ENCODE measurements around the gene SSR2.
A peak's percentile ranks its signal among the peaks of the same experiment; 100 is the strongest.
"Not testable (repeated sequence)": the region's sequence is repeated elsewhere in the genome, so short reads cannot be mapped to it uniquely, and the experiment has no call there.

Gene SSR2

DNA sequence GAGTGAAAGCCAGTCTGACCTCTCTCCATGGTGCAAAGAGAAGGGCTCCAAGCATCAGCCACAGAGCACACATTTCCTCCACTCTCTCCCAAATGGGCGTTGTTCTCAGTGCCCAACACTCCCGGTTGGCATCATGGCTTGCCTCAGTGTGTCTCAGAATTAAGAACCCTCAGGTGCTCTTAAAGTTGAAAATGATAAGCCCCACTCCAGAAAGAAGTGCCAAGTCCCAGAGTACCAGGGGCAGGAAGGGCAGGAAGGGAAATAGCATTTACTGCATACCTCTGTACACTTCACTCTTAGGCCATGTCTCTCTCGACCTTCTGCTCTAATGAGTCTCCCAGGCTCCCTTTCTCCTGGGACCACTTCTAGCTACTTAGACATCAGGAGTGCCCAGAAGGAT lies 27.2 kb downstream of the SSR2 start:
- DNase-seq (ENCODE audit: low spot score), result no peak

- no peak for DNase-seq (ENCODE audit: low spot score)
Measured at GRCh38 chr1:155990005-155990739, 30.6 kb downstream of the SSR2 start.

DNA sequence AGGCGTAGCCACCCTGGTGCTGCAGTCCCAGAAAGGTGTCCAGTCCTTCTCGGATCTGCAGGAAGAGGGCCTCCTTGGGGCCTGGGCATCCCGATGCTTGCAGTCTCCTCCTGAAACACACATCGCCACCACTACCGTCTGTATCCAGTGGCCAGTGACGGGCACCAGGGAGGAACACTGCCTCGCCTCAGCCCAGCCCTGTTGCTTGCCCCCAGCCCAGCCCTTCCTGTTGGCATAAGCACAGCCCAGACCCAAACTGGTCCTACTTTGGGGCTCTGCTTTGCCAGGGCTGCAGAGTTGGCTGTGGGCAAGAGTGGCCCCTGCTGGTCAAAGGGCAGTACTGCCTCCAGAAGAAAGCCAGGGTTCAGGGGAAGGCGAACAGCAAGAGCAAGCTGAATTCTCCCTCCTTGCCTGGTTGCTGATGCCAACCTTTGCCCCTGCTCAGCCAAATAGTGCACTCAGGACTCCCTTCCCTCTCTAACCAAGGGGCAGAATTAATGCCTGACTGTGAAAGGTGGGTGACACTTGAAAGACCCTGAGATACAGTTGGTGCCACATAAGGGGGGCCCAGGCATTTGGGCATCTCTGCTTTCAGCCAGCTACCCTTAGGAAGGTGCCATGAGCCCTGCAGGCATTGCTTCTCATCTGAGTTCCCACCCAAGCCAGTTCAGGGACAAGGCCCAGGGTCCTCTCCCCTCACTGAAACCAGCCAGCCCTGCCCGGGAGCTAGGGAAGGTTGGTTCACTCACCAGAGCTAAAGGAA lies 31.3 kb downstream of the SSR2 start:
- DNase-seq (ENCODE audit: low spot score), result peak; percentile 78

- not testable (repeated sequence) for DNase-seq (ENCODE audit: low spot score)
Measured at GRCh38 chr1:155984903-155985645, 35.7 kb downstream of the SSR2 start.

GRCh38 chr1:155984341-155984740 lies 36.4 kb downstream of the SSR2 start:
- DNase-seq (ENCODE audit: low spot score), result peak; percentile 79

GRCh38 chr1:155983191-155984024 lies 37.3 kb downstream of the SSR2 start:
- no peak for DNase-seq (ENCODE audit: low spot score)

- no peak for DNase-seq (ENCODE audit: low spot score)
Measured at GRCh38 chr1:155982106-155982505, 38.6 kb downstream of the SSR2 start.

- no peak for DNase-seq (ENCODE audit: low spot score)
Measured at GRCh38 chr1:155981266-155982088, 39.3 kb downstream of the SSR2 start.

DNA sequence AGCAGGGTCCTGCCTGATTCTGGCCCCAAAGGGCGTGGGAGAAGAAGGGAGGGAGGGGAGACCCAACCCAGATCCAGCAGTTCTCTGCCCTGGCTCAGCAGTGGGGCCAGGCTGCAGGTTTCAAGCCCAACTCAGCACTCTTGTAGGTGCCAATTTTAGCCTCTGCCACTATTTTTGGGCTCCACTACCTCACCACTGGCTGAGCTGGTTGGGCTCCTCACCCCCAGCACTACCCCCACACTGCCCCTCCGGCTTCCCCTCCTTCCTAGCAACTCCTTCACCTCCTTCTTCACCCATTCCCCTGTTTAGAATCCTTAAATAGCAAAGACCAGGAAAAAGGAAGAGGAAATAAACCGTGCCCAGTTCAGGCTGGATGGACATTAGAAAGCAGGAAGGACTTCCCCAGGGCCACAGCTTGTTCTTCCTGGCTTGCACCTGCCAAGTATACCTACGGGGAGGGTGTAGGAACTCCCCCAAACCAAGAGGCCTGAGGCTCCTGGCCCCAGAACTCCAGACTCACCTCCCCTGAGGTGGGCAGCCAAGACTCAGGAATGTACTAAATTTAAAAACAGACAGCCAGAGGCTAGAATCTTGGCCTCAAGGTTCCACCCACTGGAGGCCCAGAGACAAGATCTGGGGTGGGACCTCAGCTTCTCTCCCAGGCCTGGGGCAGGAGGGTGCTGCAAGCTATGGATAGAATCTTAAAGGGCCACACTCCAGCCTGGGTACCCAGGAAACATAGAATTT lies 41.0 kb downstream of the SSR2 start:
- no peak for DNase-seq (ENCODE audit: low spot score)

DNA sequence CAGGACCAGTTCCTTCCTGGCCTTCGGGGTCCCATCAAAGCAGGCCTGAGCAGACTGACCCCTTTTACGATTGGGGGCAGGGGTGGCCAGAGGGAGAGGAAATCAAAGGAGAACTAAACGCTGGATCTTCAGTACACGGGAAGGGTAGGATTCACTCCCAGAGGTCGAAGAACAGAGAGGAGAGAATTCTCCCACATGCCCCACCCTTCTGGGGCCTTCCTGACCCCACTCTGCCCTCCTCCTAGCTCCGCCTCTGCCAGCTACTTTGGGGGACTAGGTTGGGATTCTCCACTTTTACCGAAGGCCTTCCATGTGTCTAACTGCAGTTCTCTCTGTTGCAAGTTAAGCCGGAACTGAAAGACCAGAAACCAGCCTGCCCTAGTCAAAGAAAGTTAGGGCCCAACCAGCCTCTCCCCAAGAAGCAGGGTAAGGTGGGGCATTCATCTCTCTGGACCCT lies 41.8 kb downstream of the SSR2 start:
- DNase-seq (ENCODE audit: low spot score), result no peak

GRCh38 chr1:155978325-155978972 lies 42.3 kb downstream of the SSR2 start, which contains the start of gene ARHGEF2:
TSS of gene ARHGEF2 (minus strand) at chr1:155978547. CDS start at chr1:155978427, 120 bp downstream.
- DNase-seq (ENCODE audit: low spot score), result peak; percentile 89

DNA sequence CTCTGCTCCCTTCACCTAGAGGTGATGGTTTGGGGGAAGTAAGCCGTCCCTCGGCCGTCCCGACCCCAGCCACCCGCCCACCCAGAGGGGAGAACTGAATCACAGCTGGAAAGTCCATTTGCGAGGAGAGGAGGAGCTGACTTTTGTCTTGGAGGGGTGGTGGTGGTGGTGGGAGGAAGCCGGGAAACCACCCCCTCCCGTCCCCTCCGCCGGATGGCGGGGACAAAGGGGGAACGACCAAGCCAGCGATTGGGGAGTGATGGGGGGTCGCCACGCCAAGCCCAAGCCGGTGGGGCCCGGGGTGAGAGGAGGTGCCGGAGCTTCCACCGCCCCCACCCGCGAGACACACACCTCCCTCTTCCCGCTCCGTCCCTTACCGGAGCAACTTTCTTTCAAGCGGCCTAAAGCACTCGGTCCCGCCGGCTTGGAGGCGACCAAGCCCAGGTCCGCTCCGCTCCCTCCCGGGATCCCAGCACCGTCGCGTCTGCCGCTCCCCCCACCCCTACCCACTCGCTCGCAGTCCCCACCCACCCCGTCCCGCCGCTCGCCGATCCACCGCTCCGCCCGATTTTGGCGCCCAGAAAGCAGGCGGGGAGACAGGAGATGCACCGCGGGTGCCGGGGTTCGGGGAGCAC lies 42.9 kb downstream of the SSR2 start:
- DNase-seq (ENCODE audit: low spot score), result peak; percentile 69

DNA sequence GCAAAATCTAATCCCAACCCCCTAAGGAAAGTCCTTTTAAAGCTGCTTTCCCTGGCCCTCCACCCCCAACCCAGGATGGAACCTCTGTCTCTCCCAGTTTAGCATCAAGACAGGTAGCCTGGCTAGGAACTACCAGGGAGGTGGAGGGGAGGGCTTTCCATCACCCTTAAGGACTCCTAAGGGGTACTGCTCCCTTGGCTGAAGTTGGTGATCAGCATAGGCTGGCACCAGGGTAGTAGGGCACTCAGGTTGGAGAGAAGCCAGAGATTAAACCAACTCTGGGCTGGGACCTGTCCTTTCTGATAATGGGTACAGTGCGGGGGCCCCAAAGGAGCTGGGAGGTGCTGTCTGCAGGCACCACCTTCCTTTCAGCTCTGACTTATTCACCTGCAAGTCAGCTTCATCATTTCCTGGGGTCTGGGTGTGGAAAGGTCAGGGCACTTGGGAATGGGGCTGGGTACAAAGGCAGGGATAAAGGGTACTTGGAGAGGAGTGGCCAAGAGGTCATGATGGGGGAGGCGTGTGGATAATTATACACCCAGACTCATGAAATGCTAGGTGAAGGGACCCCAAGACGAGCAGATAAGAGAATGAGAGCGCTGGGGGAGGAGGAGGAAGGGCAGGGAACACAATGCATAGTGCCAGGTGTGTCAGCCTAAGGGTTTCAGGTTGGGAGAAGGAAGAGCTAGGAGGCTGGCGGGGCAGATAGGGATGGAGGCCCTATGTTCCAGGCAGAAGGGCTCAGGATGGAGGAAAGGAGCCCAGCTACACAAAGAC lies 43.6 kb downstream of the SSR2 start:
- DNase-seq (ENCODE audit: low spot score), result no peak

GRCh38 chr1:155976062-155976912 lies 44.5 kb downstream of the SSR2 start:
- peak; percentile 81 for DNase-seq (ENCODE audit: low spot score)

DNA sequence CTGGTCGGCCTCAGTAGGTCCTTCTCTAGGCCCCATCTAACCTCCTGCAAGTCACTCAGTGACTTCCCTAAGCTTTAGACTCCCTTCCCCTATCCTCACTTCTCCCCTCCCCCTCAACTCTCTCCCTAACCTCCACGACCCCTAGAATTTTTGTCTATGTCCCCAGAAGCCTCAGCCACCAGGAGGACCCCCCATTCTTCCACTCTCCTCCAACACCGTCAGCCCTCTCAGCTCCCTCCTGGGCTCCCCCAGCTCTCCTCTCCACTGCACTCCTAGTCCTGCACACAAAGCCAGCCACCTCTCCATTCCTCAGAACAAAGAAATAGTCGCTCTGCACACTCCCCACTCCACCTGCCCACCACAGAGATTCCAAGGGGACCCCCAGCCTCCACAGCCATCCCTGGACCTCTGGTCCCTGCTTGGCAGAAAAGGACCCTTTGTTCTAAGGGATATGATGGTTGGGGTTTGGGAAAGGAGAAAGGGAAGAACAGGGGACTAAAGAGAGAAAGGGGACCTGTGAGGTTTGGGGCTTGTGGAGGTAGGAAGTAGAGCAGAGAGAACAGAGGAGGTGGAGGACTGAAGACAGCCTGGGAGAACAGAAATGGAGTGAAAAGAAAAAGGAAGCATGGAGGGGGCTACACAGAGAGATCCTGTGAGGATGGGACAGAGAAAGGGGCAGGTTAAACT lies 45.2 kb downstream of the SSR2 start:
- DNase-seq (ENCODE audit: low spot score), result no peak

Data from iPS-NIHi11 (cell line).